Activated T-cell treated with anti-CD3 and anti-CD28 coated beads, Interleukin-2, amount 50 U/mL, for 4 hours (primary cell): ENCODE results near the gene KRT222. TPM values are rescaled to one million over a fixed set of nuclear protein-coding genes. Genes with fewer than 3 reads are reported as not detected.

Experiments used
- ATAC-seq, 2 donors: fragments of 200-7000 bp; cut with Tn5 transposase; one replicate each; pipeline ENCODE4 v1.10.0; 2021
- DNase-seq: peaks from one replicate; pipeline ENCODE4 v3.0.0-alpha.2; 2020
- H3K27me3 Mint-ChIP-seq: one replicate; pipeline ENCODE4 v1.8.0; 2021; ENCODE audit warnings: low read depth, mixed read lengths
- H3K36me3 Mint-ChIP-seq: one replicate; pipeline ENCODE4 v1.8.0; 2022; ENCODE audit warnings: mixed read lengths; ENCODE audit not compliant: insufficient read depth
- H3K4me1 Mint-ChIP-seq: one replicate; pipeline ENCODE4 v1.8.0; 2021; ENCODE audit warnings: low read depth, mixed read lengths
- H3K4me3 Mint-ChIP-seq: one replicate; pipeline ENCODE4 v1.8.0; 2021; ENCODE audit warnings: mild to moderate bottlenecking, moderate library complexity, mixed read lengths
- H3K9me3 Mint-ChIP-seq: one replicate; pipeline ENCODE4 v1.8.0; 2021; ENCODE audit warnings: mixed read lengths
- total RNA-seq, 3 donors: library from RNA; stranded (reverse); gene quantifications; one replicate each; pipeline ENCODE4 v1.2.1, GENCODE V29; 2021

KRT222 gene
- total RNA-seq, 3 donors from 2014 or later, result not detected

GRCh38 chr17:40679523-40679907, 14.5 kb upstream of the KRT222 start:
- H3K4me1 Mint-ChIP-seq, result no peaks in the 10 kb centered on the region
- ATAC-seq, result no peak
- no peak for DNase-seq
- no peak overlapping the region for H3K4me3 Mint-ChIP-seq
- H3K36me3 Mint-ChIP-seq, result no peaks in the 10 kb centered on the region
- peaks cover 43% of the 10 kb centered on the region for H3K27me3 Mint-ChIP-seq
- no peaks in the 10 kb centered on the region for H3K9me3 Mint-ChIP-seq

GRCh38 chr17:40678902-40679522, 14.0 kb upstream of the KRT222 start:
- ATAC-seq (peak; percentile 58 to 59), DNase-seq (no peak)
- Mint-ChIP-seq H3K4me3 (no peak overlapping the region), H3K4me1 (no peaks in the 10 kb centered on the region), H3K36me3 (no peaks in the 10 kb centered on the region), H3K9me3 (no peaks in the 10 kb centered on the region), H3K27me3 (peaks cover 47% of the 10 kb centered on the region)

DNA sequence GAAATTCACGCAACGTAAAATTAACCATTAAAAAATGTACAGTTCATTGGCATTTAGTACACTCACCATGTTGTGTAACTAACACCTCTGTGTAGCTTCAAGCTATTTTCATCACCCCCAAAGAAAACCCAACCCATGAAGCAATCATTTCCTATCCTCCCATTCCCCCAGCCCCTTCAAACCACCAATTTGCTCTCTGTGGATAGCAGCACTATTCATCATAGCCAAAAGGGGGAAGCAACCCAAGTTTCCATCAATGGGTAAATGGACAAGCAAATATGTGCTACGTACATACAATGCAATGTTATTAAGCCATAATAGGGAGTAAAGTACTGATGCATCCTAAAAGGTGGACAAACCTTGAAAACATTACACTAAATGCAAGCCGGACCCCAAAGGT, 10.9 kb upstream of the KRT222 start:
- Mint-ChIP-seq H3K27me3 (peaks cover 40% of the 10 kb centered on the region), H3K4me1 (no peaks in the 10 kb centered on the region), H3K9me3 (no peaks in the 10 kb centered on the region), H3K36me3 (no peaks in the 10 kb centered on the region), H3K4me3 (no peak overlapping the region)
- ATAC-seq, result no peak
- DNase-seq, result no peak

DNA sequence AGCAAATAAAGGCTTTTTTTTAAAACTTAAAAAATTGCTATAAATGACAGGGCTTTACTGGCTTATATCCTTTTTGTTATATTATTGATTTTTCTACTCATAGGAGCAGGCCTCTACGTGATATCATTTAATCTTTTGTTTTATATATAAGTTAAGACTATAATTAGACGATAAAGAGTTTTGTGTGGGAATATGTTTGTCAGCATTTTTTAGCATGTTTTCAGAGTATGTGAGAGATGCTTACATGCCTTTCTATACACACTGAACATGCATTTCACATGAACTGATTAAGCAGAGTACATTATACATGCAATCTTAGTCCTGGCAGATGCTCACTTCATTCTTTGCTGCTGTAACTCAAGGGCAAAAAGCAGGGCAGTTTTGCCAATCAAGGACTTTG, 7.7 kb upstream of the KRT222 start:
- ATAC-seq (no peak), DNase-seq (no peak)
- H3K4me1 Mint-ChIP-seq, result no peaks in the 10 kb centered on the region
- no peaks in the 10 kb centered on the region for H3K36me3 Mint-ChIP-seq
- no peaks in the 10 kb centered on the region for H3K9me3 Mint-ChIP-seq
- no peak overlapping the region for H3K4me3 Mint-ChIP-seq
- H3K27me3 Mint-ChIP-seq, result peaks cover 34% of the 10 kb centered on the region

DNA sequence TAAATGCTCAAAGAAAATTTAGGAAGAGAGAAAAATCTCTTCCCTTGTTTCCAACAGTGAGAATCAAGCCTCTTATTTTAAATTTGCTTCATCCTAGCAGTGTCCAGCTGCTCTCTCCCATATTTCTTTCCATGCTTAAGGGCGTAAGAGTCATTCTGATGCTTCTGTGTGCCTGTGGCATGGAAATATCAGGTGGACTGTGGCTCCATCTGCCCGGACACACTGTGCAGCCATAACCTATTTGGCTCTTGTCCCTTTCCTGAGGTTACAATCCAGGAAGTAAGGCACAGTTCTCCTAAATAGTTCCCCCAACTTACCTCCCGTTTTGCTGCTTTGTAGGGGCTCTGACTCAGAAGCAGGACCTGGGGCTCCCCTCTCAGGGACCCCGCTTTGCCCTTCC, 6.3 kb upstream of the KRT222 start:
- DNase-seq (no peak), ATAC-seq (no peak)
- H3K9me3 Mint-ChIP-seq, result no peaks in the 10 kb centered on the region
- H3K4me3 Mint-ChIP-seq, result no peak overlapping the region
- H3K36me3 Mint-ChIP-seq, result no peaks in the 10 kb centered on the region
- H3K27me3 Mint-ChIP-seq, result peaks cover 27% of the 10 kb centered on the region
- no peaks in the 10 kb centered on the region for H3K4me1 Mint-ChIP-seq

- H3K4me1 Mint-ChIP-seq, result peaks cover 2% of the 10 kb centered on the region
- H3K27me3 Mint-ChIP-seq, result peaks cover 35% of the 10 kb centered on the region
- ATAC-seq (no peak), DNase-seq (no peak)
- no peaks in the 10 kb centered on the region for H3K36me3 Mint-ChIP-seq
- H3K9me3 Mint-ChIP-seq, result no peaks in the 10 kb centered on the region
- H3K4me3 Mint-ChIP-seq, result no peak overlapping the region
Measured at GRCh38 chr17:40666331-40666730, 1.4 kb upstream of the KRT222 start.

DNA sequence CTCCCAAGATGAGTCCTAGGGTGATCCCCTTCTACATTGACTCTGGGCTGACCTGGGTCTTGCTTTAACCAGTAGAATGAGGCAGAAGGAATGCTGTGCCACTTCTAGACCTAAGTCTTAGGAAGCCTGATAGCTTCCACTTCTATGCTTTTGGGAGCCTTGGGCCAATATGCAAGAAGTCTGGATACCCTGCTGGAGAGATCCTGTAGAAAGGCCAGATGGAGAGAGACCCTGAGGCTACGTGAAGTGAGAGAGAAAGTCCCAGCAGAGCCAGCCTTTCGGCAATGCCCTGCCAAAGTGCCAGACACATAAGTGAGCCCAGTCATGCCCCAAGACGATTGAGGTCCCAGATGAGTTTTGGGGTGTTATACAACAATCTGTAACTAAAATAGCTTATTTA, 1.7 kb downstream of the KRT222 start:
- peaks cover 42% of the 10 kb centered on the region for H3K27me3 Mint-ChIP-seq
- H3K4me3 Mint-ChIP-seq, result no peak overlapping the region
- DNase-seq (no peak), ATAC-seq (no peak)
- H3K9me3 Mint-ChIP-seq, result no peaks in the 10 kb centered on the region
- H3K36me3 Mint-ChIP-seq, result no peaks in the 10 kb centered on the region
- peaks cover 9% of the 10 kb centered on the region for H3K4me1 Mint-ChIP-seq

GRCh38 chr17:40659911-40660310, 5.1 kb downstream of the KRT222 start:
- DNase-seq, result no peak
- H3K36me3 Mint-ChIP-seq, result no peaks in the 10 kb centered on the region
- no peak overlapping the region for H3K4me3 Mint-ChIP-seq
- H3K9me3 Mint-ChIP-seq, result no peaks in the 10 kb centered on the region
- ATAC-seq, result no peak
- H3K27me3 Mint-ChIP-seq, result peaks cover 23% of the 10 kb centered on the region
- peaks cover 8% of the 10 kb centered on the region for H3K4me1 Mint-ChIP-seq

DNA sequence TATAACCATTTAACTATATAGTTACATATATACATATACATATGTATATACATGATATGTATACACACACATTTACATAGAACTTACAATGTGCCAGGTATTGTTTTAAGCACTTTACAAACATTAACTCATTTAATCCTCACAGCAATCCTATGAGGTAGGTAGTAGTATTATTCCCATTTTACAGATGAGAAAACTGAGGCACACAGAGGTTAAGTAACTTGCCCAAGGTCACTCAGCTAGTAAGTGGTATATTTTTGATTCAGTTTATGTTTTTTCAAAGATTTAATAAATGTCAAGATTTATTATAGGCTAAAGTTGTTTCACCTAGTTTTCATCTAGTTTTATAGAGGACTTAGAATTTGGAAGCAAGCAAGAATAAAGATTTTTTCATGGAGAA, 6.6 kb downstream of the KRT222 start:
- ATAC-seq, result no peak
- DNase-seq, result no peak
- H3K4me3 Mint-ChIP-seq, result no peak overlapping the region
- H3K36me3 Mint-ChIP-seq, result no peaks in the 10 kb centered on the region
- no peaks in the 10 kb centered on the region for H3K9me3 Mint-ChIP-seq
- H3K27me3 Mint-ChIP-seq, result peaks cover 18% of the 10 kb centered on the region
- peaks cover 7% of the 10 kb centered on the region for H3K4me1 Mint-ChIP-seq

- Mint-ChIP-seq H3K4me1 (peaks cover 10% of the 10 kb centered on the region), H3K9me3 (no peaks in the 10 kb centered on the region), H3K36me3 (no peaks in the 10 kb centered on the region), H3K4me3 (no peak overlapping the region), H3K27me3 (no peaks in the 10 kb centered on the region)
- DNase-seq, result no peak
- ATAC-seq, result no peak
Measured at GRCh38 chr17:40651939-40652338, 13.0 kb downstream of the KRT222 start.

DNA sequence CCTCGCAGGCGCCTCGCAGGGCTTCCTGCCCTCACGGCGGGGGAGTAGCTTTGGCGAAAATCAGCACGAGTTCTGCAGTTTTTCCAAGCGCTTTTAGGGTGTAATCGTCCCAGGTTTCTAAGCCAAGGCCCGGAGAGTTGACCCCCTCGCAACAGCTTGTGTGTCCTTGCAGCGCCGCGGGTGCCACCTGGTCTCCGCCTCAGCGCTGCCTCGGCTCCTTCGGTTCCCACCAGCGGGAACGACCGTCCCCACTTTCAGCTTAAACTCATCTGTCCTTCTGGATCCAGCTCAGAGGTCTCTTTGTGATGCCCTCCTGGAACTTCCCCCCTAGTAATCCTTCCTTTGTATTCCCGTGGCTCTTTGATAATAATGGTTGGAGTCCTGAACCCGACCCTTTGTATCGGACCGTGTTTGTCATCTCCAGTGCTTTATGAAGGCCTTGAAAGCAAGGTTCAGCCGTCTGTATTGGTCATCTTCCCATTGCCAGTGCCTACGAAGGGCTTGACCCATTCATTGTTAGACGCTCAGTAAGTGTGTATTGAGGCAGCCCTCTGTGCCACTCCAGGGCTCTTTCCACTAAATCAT, 16.5 kb downstream of the KRT222 start:
- Mint-ChIP-seq H3K4me1 (peaks cover 33% of the 10 kb centered on the region), H3K4me3 (peak overlapping the region; percentile 96), H3K9me3 (no peaks in the 10 kb centered on the region), H3K36me3 (peaks cover 16% of the 10 kb centered on the region), H3K27me3 (no peaks in the 10 kb centered on the region)
- ATAC-seq (peak; percentile 24 to 36), DNase-seq (no peak)

GRCh38 chr17:40647624-40648383, 17.2 kb downstream of the KRT222 start, which contains the start of gene SMARCE1:
Gene SMARCE1 (minus strand): TSS chr17:40647818. CDS start chr17:40645802, 2,016 bp downstream.
- H3K36me3 Mint-ChIP-seq, result peaks cover 21% of the 10 kb centered on the region
- ATAC-seq, result peak; percentile 76 to 78
- H3K27me3 Mint-ChIP-seq, result no peaks in the 10 kb centered on the region
- H3K4me1 Mint-ChIP-seq, result peaks cover 37% of the 10 kb centered on the region
- H3K4me3 Mint-ChIP-seq, result peak within 1 kb of the TSS; percentile 96
- peak; percentile 62 for DNase-seq
- H3K9me3 Mint-ChIP-seq, result no peaks in the 10 kb centered on the region

GRCh38 chr17:40646791-40647623, 18.0 kb downstream of the KRT222 start:
- Mint-ChIP-seq H3K27me3 (no peaks in the 10 kb centered on the region), H3K4me3 (peak overlapping the region; percentile 96), H3K4me1 (peaks cover 43% of the 10 kb centered on the region), H3K36me3 (peaks cover 28% of the 10 kb centered on the region), H3K9me3 (no peaks in the 10 kb centered on the region)
- DNase-seq (no peak), ATAC-seq (peak; percentile 57 to 64)

DNA sequence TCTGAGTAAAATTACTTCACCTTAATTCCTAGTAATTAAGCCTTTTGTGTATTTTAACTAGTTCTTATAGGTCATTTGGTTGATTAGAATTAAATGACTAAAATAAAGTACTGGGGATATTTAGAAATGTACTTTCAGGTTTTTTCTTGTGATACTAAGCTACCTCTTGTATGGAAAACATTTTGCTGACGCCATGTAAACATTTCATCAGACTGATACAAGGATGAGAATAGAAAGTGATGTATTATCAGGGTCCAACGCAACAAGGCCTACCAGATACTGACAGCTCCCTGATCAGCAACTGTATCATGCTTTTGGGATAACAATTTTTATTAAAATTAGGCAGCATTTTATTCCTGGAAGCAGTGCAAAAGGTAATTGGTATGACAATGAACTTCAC, 19.0 kb downstream of the KRT222 start:
- Mint-ChIP-seq H3K4me1 (peaks cover 47% of the 10 kb centered on the region), H3K4me3 (peak overlapping the region; percentile 38), H3K36me3 (peaks cover 32% of the 10 kb centered on the region), H3K27me3 (no peaks in the 10 kb centered on the region), H3K9me3 (no peaks in the 10 kb centered on the region)
- no peak for ATAC-seq
- no peak for DNase-seq
